Stimulated activated CD4-positive, alpha-beta T cell treated with anti-CD3 and anti-CD28 coated beads, TNF-alpha, amount 100 ng/mL, for 1 hour (primary cell): Measurements from ENCODE around the gene RAB10.
"Not testable (repeated sequence)": the region's sequence is repeated elsewhere in the genome, so short reads cannot be mapped to it uniquely, and the experiment has no call there.

ENCODE experiments used
- DNase-seq, 3 donors: peaks; one replicate each; pipeline ENCODE4 v3.0.0-alpha.2; 2020; ENCODE audit warnings: low read depth in 3 of 3, low spot score in 1 of 3

The RAB10 gene

GRCh38 chr2:26033818-26034636, at the start of gene RAB10:
Gene RAB10, plus strand, starts transcription at chr2:26034084. Its CDS starts 525 bp downstream, at chr2:26034609.
- DNase-seq: peak; percentile 98 to 99 (median 99)

GRCh38 chr2:25988134-25988533, 45.8 kb upstream of the RAB10 start:
- no peak for DNase-seq

GRCh38 chr2:25989154-25989553, 44.7 kb upstream of the RAB10 start:
- DNase-seq: no peak

GRCh38 chr2:25991965-25992364, 41.9 kb upstream of the RAB10 start:
- no peak for DNase-seq

- no peak for DNase-seq
Observed at GRCh38 chr2:25992556-25992955, 41.3 kb upstream of the RAB10 start.

- no peak for DNase-seq
Observed at GRCh38 chr2:25993049-25993448, 40.8 kb upstream of the RAB10 start.

GRCh38 chr2:25994509-25994908, 39.4 kb upstream of the RAB10 start:
- DNase-seq: no peak

- DNase-seq: no peak
Observed at GRCh38 chr2:25996844-25997243, 37.0 kb upstream of the RAB10 start.

- DNase-seq: not testable (repeated sequence)
Observed at GRCh38 chr2:25998816-25999383, 35.0 kb upstream of the RAB10 start.

GRCh38 chr2:25999406-25999805, 34.5 kb upstream of the RAB10 start:
- DNase-seq: not testable (repeated sequence)

GRCh38 chr2:26000561-26001082, 33.3 kb upstream of the RAB10 start:
- DNase-seq: no peak

GRCh38 chr2:26001743-26002351, 32.0 kb upstream of the RAB10 start:
- DNase-seq: no peak

- no peak for DNase-seq
Observed at GRCh38 chr2:26002632-26003310, 31.1 kb upstream of the RAB10 start.

- DNase-seq: no peak
Observed at GRCh38 chr2:26008095-26008494, 25.8 kb upstream of the RAB10 start.

GRCh38 chr2:26008851-26009566, 24.9 kb upstream of the RAB10 start:
- DNase-seq: no peak

GRCh38 chr2:26009567-26009963, 24.3 kb upstream of the RAB10 start:
- DNase-seq: no peak

- DNase-seq: no peak
Observed at GRCh38 chr2:26010943-26011342, 22.9 kb upstream of the RAB10 start.

GRCh38 chr2:26011609-26011989, 22.3 kb upstream of the RAB10 start:
- no peak for DNase-seq

GRCh38 chr2:26011990-26012856, 21.7 kb upstream of the RAB10 start:
- DNase-seq: no peak

- DNase-seq: no peak
Observed at GRCh38 chr2:26013668-26014067, 20.2 kb upstream of the RAB10 start.
